Activated naive CD4-positive, alpha-beta T cell treated with anti-CD3 and anti-CD28 coated beads, Interleukin-2, amount 10 ng/mL, durations not matched to agents 7 days and 5 days (primary cell): ENCODE data around the gene PLCL2.
A peak's percentile ranks its signal among the peaks of the same experiment; 100 is the strongest.

Experiments used
- CTCF ChIA-PET: fragments of 350-600 bp; sonication (Branson Sonifier 250); formaldehyde crosslinking; loops from one replicate; lab custom pipeline; 2021; ENCODE audit warnings: antibody characterized with exemption; lab: Charles Lee
- DNase-seq: peaks from one replicate; pipeline ENCODE4 v3.0.0-alpha.2; 2020
- H3K27ac Mint-ChIP-seq: one replicate; pipeline ENCODE4 v1.8.0; 2021; ENCODE audit warnings: mild to moderate bottlenecking, moderate library complexity, mixed read lengths
- H3K27me3 Mint-ChIP-seq: one replicate; pipeline ENCODE4 v1.8.0; 2021; ENCODE audit warnings: mild to moderate bottlenecking, mixed read lengths
- H3K36me3 Mint-ChIP-seq: one replicate; pipeline ENCODE4 v1.8.0; 2021; ENCODE audit warnings: mixed read lengths
- H3K4me1 Mint-ChIP-seq: one replicate; pipeline ENCODE4 v1.8.0; 2021; ENCODE audit warnings: mixed read lengths
- H3K4me3 Mint-ChIP-seq: one replicate; pipeline ENCODE4 v1.8.0; 2021; ENCODE audit warnings: mild to moderate bottlenecking, moderate library complexity, mixed read lengths
- H3K9me3 Mint-ChIP-seq: one replicate; pipeline ENCODE4 v1.8.0; 2021; ENCODE audit warnings: mixed read lengths

Gene PLCL2

DNA sequence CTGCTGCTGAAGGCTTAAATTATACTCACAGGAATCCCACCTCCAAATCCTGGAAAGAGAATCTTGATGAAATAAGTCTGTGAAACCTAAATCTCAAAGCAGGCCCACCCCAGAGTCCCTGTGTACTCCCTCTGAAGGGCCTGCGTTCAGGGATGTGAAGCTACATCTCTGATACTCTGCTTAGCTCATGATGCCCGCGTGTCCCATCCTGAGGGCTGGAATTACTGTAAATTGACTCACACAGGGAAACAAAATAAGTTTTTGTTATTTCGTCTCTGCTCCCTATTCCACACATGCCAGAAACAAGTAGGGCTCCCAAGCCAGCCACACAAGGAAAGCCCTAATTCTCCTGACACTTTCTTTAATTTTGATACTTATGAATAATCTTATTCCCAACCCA, 10.9 kb upstream of the PLCL2 start:
- no peaks in the 10 kb centered on the region for H3K4me1 Mint-ChIP-seq

DNA sequence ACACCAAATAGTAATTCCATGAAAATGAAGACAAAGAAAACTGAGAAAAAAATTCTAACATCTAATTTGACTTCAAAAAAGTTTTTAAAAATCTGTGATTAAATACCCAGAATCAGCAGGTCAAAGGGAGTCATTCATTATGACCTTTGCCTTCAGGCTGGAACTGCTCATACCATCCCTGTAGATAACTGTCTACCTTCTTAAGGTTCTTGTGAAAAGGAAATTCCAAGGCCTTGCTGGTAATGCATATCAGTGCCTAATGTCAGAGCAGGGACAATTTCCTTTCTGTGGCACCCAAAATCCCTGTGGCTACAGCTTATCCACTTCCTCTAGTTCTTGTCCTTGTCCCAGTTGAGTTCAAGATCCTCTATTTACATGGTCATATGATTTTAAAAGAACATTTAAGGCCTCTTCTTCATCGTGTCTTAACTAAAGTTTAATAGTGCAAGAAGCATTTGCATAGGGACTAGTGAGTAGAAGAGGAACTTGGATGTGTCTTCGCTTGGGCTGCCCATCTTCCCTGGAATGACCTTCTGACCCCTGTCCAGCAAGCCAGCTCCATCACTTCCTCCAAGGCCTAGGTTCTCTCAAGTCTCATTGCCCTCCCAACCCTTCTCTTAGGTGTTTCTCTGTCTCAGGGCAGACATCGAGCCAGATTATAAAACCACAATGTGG, 8.7 kb upstream of the PLCL2 start:
- H3K4me3 Mint-ChIP-seq, result no peak overlapping the region
- H3K4me1 Mint-ChIP-seq, result no peaks in the 10 kb centered on the region
- H3K9me3 Mint-ChIP-seq, result no peaks in the 10 kb centered on the region
- H3K27ac Mint-ChIP-seq, result no peak overlapping the region
- DNase-seq, result no peak
- no peaks in the 10 kb centered on the region for H3K36me3 Mint-ChIP-seq
- peaks cover 24% of the 10 kb centered on the region for H3K27me3 Mint-ChIP-seq
- CTCF ChIA-PET, result interaction anchor here (1.0 kb wide), 1 partner anchor 279 kb away, joined by 5 read pairs; no protein-coding TSS in a partner anchor

More for the DNA sequence above, 10.9 kb upstream of the PLCL2 start:
- Mint-ChIP-seq H3K27me3 (peaks cover 22% of the 10 kb centered on the region), H3K4me3 (no peak overlapping the region), H3K27ac (no peak overlapping the region), H3K36me3 (no peaks in the 10 kb centered on the region), H3K9me3 (no peaks in the 10 kb centered on the region)
- no peak for DNase-seq
- CTCF ChIA-PET, result no interaction called here

DNA sequence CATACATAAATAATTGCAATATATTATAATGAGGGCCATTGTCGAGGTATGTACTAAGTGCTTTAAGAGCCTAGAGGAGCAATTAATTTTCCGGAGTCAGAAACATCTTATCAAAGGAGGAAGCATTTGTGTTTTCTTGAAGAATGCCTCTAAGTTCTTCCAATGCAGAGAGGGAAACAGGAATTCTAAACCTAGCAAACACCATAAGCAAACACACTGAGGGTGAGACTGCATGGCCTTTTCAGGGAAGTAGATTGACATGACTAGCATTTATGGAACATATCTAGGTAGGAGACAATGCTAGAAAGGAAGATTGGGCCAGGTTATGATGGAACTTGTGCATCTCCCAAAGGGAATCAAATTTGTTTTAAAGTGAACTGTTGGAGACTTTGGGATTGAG, 7.2 kb upstream of the PLCL2 start:
- CTCF ChIA-PET, result no interaction called here
- H3K27me3 Mint-ChIP-seq, result peaks cover 20% of the 10 kb centered on the region
- no peaks in the 10 kb centered on the region for H3K36me3 Mint-ChIP-seq
- H3K27ac Mint-ChIP-seq, result no peak overlapping the region
- H3K4me3 Mint-ChIP-seq, result no peak overlapping the region
- DNase-seq, result no peak
- H3K9me3 Mint-ChIP-seq, result no peaks in the 10 kb centered on the region
- no peaks in the 10 kb centered on the region for H3K4me1 Mint-ChIP-seq

DNA sequence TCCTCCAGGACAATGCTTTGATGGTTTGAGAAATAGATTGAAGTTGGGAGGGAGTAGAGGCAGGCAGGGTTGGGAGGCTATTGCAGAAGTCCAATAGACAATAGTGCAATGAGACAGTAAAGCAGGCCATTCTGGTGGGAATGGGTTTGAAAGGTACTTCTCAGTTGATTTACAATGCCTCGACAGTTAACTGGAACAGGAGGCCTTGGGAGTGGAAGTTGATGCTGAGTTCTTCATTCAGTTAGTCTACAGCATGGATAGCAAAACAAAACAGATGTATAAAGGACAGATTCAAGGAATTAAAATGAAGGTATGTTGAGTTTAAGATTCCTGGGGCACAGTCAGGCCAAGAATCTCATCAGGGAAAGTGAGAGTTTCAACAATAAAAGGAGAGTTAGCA, 6.8 kb upstream of the PLCL2 start:
- Mint-ChIP-seq H3K27me3 (peaks cover 16% of the 10 kb centered on the region), H3K36me3 (no peaks in the 10 kb centered on the region), H3K9me3 (no peaks in the 10 kb centered on the region), H3K4me3 (no peak overlapping the region), H3K27ac (no peak overlapping the region), H3K4me1 (peaks cover 3% of the 10 kb centered on the region)
- DNase-seq, result no peak
- CTCF ChIA-PET, result no interaction called here

DNA sequence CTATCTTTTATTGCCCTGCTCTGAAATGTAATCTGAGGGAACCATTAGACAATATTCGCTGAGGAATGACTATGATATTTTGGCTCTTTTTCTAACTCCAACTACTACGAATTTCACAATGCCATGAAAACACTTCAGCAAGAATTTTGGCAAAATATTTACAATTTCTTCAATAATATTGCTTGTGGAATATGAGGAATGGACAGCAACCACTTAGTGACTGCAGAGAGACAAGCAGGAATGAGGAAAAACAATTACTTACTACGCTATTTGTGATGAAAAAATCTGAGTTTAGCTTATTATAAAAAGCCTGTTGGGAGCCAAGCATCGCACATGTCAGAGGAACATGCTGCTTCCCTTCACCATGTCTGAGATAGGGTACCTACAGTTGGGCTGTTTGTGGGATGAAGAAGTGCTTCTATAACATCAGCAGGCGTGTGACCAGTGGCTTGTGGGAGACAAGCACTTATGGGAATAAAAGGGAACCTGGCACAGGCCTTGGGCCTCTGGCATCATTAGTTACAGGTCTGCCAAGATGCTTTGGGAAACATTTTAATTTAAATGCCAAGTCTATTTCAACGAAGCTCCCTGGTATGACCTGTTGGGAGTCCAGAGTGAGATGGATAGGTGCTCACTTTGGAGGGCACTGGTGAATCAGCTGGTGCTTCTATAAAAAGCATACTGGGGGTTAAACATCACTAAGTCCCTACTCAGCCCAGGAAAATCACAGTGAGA, 2.7 kb upstream of the PLCL2 start:
- Mint-ChIP-seq H3K9me3 (no peaks in the 10 kb centered on the region), H3K27me3 (peaks cover 10% of the 10 kb centered on the region), H3K4me1 (peaks cover 18% of the 10 kb centered on the region), H3K4me3 (no peak overlapping the region), H3K36me3 (peaks cover 9% of the 10 kb centered on the region), H3K27ac (no peak overlapping the region)
- CTCF ChIA-PET, result interaction anchor here (1.0 to 5.9 kb wide), 2 partner anchors 10 to 40 kb away, joined by 3 to 44 read pairs; no protein-coding TSS in a partner anchor
- DNase-seq, result no peak

DNA sequence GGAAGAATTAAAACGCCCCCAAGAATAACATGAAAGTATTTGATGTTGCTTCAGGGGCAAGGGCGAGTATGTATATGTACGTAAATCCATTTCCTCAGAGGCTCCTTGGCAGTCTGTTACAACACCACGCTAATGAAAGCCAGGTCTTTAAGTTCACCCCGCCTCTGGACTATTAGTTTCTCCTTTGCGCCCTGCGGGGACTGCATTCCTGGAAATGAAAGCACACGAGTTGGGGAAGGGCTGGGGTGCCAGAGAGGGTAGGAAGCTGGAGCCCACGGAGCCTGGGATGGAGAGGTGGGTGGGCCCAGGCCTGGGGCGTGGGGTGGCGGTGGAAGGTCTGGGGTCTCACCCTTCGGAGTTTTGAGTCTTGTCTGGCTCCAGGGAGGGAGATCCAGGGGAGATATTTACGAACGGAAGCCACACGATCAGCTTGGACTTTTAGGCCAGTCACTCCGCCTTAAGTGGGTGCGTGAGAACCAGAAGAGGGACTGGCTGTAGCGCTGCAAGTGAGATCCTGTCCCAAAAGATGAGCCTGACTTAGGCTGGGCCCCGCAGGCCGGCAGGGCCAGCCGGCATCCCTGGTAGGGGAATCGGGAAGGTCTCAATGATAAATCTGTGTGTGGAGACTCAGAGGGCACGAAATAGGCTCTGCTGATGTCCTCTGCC, 1.6 kb upstream of the PLCL2 start:
- CTCF ChIA-PET, result interaction anchor here (1.0 to 5.9 kb wide), 9 partner anchors 10 to 349 kb away, joined by 3 to 44 read pairs (median 4); no protein-coding TSS in a partner anchor

DNA sequence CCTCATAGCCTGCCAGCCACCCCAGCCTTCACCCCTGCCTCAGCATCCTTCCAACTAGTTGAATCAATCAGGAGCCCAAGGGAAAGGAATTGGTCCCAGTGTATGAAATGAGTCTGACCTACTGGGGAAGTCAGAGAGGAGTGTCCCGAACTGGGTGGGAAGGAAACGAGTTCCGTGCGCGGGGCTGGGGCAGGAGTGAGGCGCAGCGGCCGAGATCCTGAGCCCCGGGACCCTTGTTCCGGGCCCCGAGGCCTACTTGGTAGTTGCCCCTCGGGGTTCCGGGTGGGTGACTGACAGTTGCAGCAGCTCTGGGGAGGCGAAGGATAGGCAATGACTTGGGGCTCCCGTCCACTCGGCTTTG, 1.1 kb upstream of the PLCL2 start:
- no peak for DNase-seq
- Mint-ChIP-seq H3K27ac (peak overlapping the region; percentile 85), H3K9me3 (no peaks in the 10 kb centered on the region), H3K36me3 (peaks cover 20% of the 10 kb centered on the region), H3K4me1 (peaks cover 30% of the 10 kb centered on the region), H3K27me3 (peaks cover 8% of the 10 kb centered on the region), H3K4me3 (peak overlapping the region; percentile 73)
- CTCF ChIA-PET, result interaction anchor here (0.9 to 5.9 kb wide), 12 partner anchors 11 to 351 kb away, joined by 3 to 44 read pairs (median 4); no protein-coding TSS in a partner anchor

More for the DNA sequence above, 1.6 kb upstream of the PLCL2 start:
- Mint-ChIP-seq H3K36me3 (peaks cover 18% of the 10 kb centered on the region), H3K27me3 (peaks cover 10% of the 10 kb centered on the region), H3K9me3 (no peaks in the 10 kb centered on the region), H3K4me3 (peak overlapping the region; percentile 73), H3K27ac (peak overlapping the region; percentile 85), H3K4me1 (peaks cover 29% of the 10 kb centered on the region)
- no peak for DNase-seq

DNA sequence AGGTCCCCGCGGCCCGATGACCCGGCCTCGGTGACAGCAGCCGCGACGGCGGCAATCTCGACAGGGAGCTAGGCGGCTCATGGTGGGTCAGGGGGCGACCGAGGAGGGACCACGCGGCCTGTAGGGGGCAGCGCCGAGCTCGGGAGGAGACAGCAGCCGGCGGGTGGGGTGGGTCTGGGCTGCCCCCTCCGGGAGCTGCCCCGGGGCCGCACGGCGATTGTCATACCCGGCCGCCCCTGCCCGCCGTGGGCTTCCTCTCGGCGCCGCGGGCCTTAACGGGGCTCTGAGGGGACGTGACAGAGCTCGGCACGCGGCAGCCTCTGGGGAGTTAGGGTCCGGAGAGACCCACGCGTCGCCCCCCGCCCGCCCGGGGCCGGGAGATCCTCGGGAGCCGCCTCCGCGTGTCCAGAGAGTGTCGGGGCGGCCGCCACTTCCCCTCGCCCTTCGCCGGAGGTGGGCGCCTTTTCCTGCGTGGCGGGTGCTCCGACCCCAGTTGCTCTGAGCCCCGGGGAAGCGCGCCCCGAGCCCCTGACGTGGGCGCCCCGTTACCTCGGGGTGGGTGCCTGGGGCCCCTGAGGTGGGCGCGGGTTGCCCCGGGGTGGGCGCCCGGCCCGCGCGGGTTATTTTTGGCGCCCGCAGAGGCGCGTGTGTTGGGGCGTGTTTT, 539 bp upstream of the PLCL2 start:
- H3K9me3 Mint-ChIP-seq, result no peaks in the 10 kb centered on the region
- H3K27me3 Mint-ChIP-seq, result peaks cover 4% of the 10 kb centered on the region
- peaks cover 35% of the 10 kb centered on the region for H3K4me1 Mint-ChIP-seq
- CTCF ChIA-PET, result interaction anchor here (0.6 to 5.9 kb wide), 22 partner anchors 11 to 498 kb away, joined by 3 to 44 read pairs (median 3); no protein-coding TSS in a partner anchor
- DNase-seq, result peak; percentile 78
- peak overlapping the region; percentile 99 for H3K27ac Mint-ChIP-seq
- H3K36me3 Mint-ChIP-seq, result peaks cover 23% of the 10 kb centered on the region
- peak overlapping the region; percentile 96 for H3K4me3 Mint-ChIP-seq

DNA sequence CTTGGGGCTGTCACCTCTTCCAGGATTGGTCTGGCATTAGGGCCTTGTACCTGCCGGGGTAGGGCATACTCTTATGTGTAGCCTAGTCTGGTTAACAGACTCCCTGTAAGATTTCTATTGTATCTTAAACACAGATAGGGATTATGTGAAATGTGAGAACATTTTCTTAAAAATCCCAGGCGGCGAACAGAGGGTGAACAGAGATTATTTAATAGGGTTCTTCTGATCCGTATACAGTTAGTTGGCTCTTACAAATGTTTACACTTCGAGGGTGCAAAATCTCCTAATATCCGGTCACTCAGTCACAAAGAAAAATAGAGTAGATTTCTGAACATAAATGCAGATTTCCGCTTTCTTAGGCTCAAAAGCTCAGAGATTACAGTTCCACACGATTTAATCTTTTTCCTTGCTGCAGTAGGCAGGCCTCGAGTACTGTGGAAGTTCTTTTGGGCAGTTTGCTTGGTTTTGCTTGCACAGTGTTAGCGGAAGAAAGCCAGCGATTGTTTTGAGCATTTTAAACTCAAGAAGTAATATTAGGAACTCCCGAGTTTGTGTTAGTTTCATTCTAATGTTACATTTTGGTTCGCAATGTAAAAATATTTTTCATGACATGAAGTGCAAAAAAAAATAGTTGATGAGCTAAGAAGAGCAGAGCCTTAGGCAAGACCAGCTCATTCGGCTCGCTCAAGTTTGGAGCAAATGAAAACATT, 993 bp downstream of the PLCL2 start:
- no peak for DNase-seq
- Mint-ChIP-seq H3K27ac (peak overlapping the region; percentile 95), H3K4me1 (peaks cover 50% of the 10 kb centered on the region), H3K27me3 (peaks cover 4% of the 10 kb centered on the region), H3K4me3 (peak overlapping the region; percentile 96), H3K36me3 (peaks cover 27% of the 10 kb centered on the region), H3K9me3 (no peaks in the 10 kb centered on the region)
- CTCF ChIA-PET, result interaction anchor here (0.8 to 5.9 kb wide), 6 partner anchors 43 to 346 kb away, joined by 3 to 44 read pairs (median 4); no protein-coding TSS in a partner anchor

DNA sequence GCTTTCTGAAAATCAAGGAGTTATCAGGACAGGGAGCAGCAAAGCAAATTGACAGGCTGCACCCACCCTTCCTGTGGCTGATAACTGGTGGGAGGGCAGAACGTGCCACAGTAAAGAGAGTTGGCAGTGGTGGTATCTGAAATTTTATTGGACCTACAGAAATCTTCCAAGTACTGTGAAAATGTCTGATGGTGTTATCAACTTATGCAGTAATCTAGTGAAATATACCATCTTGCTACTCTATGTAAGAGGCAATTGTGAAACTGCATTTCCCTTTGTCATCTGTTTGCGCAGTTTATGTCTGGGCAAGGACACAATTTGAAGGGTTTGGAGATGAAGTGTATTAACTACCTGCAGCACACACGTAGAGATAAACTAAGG, 1.5 kb downstream of the PLCL2 start:
- Mint-ChIP-seq H3K4me1 (peaks cover 56% of the 10 kb centered on the region), H3K27me3 (peaks cover 4% of the 10 kb centered on the region), H3K4me3 (peak overlapping the region; percentile 96), H3K36me3 (peaks cover 28% of the 10 kb centered on the region), H3K27ac (peak overlapping the region; percentile 95), H3K9me3 (no peaks in the 10 kb centered on the region)
- DNase-seq, result peak; percentile 56
- CTCF ChIA-PET, result interaction anchor here (0.8 to 5.9 kb wide), 4 partner anchors 44 to 346 kb away, joined by 3 to 44 read pairs (median 4); no protein-coding TSS in a partner anchor

DNA sequence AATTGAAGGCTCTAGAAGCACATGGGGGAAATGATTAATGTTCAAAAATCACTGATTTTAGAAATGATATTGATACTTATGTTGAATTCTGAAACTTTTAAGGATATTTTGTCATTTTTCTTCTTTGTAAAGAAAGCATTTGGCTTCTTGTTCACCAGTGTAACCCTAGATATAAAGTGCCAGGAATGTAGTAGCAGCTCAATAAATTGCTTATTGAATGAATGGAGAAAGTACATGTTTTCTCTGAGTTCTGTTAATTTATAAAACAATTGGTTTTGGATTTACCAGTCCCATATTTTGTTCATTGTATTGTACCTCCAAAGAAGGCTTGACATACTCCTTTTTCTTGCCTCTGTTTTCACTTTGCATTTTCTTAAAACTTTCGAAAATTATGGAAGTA, 2.4 kb downstream of the PLCL2 start:
- Mint-ChIP-seq H3K9me3 (no peaks in the 10 kb centered on the region), H3K36me3 (peaks cover 33% of the 10 kb centered on the region), H3K27me3 (peaks cover 4% of the 10 kb centered on the region), H3K4me1 (peaks cover 64% of the 10 kb centered on the region), H3K4me3 (peak overlapping the region; percentile 96), H3K27ac (peak overlapping the region; percentile 95)
- CTCF ChIA-PET, result interaction anchor here (0.9 to 5.9 kb wide), 3 partner anchors 45 to 59 kb away, joined by 3 to 44 read pairs (median 4); no protein-coding TSS in a partner anchor
- no peak for DNase-seq

DNA sequence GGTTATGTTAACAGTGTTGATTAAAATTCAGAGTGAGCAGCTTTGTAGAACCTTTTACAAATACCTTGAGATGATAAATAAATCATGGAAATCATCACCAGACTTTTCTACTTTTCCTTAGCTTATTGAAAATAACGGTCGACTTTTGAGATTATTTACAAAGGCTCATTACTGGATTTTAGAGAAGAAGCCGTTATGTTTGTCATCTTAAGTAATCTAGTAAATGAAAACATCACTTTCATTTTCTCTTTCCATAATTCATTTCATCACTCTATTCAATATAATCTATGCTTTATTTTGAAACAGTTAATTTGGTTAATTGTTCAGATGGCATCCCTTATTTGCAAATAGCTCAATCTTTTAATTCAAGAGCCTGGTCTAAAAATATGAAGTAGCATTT, 3.6 kb downstream of the PLCL2 start:
- H3K36me3 Mint-ChIP-seq, result peaks cover 41% of the 10 kb centered on the region
- H3K9me3 Mint-ChIP-seq, result no peaks in the 10 kb centered on the region
- CTCF ChIA-PET, result interaction anchor here (1.1 to 1.5 kb wide), 3 partner anchors 13 to 60 kb away, joined by 3 to 5 read pairs (median 5); no protein-coding TSS in a partner anchor
- H3K4me3 Mint-ChIP-seq, result peak overlapping the region; percentile 96
- DNase-seq, result no peak
- peaks cover 4% of the 10 kb centered on the region for H3K27me3 Mint-ChIP-seq
- H3K27ac Mint-ChIP-seq, result peak overlapping the region; percentile 95
- peaks cover 69% of the 10 kb centered on the region for H3K4me1 Mint-ChIP-seq
